GM18951 (cell line): Measurements from ENCODE around the gene CATSPERE.
A peak's percentile ranks its signal among the peaks of the same experiment; 100 is the strongest.

Source experiments
- POLR2A ChIP-seq: IDR thresholded peaks from 4 replicates; pipeline ENCODE4 v1.6.1; 2011; ENCODE audit warnings: mild to moderate bottlenecking; ENCODE audit not compliant: insufficient read length, insufficient read depth; ENCODE audit errors: extremely low read depth
- in situ Hi-C: fragments of 300-500 bp; cut with MboI; formaldehyde crosslinking; loops from one replicate; pipeline ENCODE4 v1.12.0; 2022; ENCODE audit warnings: low sequenced_read_pairs, mixed read lengths, inconsistent platforms; ENCODE audit not compliant: unreplicated experiment

CATSPERE gene

DNA sequence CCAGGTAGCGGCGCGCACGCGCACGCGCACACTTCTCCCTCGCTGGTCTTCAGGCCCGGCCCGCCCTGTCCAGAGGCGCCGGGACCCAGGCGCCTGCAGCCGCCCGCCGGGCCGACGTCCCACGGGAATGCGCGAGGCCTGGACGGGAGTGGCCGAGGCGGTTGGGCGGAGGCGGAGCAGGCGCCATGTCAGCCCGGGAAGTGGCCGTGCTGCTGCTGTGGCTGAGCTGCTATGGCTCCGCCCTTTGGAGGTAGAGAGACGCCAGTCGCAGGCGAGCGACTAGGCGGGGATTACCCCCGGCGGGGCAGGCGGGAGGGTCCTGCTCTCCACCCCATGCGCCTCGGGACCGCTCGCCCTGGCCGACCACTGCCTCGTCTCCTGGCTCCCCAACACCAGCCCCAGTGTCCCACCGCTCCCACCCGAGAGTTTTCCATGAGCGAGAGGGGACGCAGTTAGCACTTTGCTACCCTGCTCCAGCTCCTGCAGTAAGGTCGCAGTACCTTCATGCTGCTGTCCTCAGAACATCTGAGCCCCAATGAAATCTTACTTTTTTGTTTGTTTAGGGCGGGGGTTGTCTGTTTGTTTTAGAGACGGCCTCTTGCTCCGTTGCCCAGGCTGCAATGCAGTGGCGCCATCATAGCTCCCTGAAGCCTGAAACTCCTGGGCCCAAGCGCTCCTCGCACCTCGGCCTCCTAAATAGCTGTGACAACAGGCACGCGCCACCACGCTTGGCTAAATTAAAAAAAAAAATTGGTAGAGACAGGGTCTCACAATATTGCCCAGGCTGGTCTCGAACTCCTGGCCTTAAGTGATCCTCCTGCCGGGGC is at the start of gene CATSPERE:
Gene CATSPERE, plus strand, starts transcription at position 29 of the 827 bp plus-strand sequence. Its CDS starts 157 bp downstream, at position 186.
- in situ Hi-C loops = no loop called here
- peak; percentile 74 for TF ChIP-seq POLR2A

- no peak for TF ChIP-seq POLR2A
- in situ Hi-C loops = no loop called here
Observed at GRCh38 chr1:244412176-244412575, 48.9 kb upstream of the CATSPERE start.

- no peak for TF ChIP-seq POLR2A
- in situ Hi-C loops = no loop called here
Observed at GRCh38 chr1:244413736-244414135, 47.3 kb upstream of the CATSPERE start.

- no peak for TF ChIP-seq POLR2A
- in situ Hi-C loops = no loop called here
Observed at GRCh38 chr1:244414543-244414942, 46.5 kb upstream of the CATSPERE start.

DNA sequence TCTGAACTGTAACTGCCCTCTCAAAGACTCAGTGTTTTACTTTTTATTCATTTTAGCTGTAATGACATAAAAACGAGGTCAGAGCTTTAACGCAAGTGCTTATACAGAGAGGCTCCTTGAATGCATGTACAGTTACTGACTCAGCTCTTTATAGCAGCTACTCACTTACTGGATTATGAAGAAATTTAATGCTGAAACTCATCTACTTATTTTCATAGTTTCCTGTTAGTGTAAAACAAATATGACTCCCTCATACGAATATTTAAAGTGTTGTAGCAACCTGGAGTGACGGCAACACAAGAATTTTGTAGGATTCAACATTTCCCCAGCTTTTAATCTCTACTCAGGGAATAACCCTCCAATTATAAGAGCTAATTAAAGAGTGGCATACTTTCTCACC is 42.0 kb upstream of the CATSPERE start:
- TF ChIP-seq POLR2A = no peak
- in situ Hi-C loops = no loop called here

GRCh38 chr1:244422174-244422573 is 38.9 kb upstream of the CATSPERE start:
- in situ Hi-C loops = no loop called here
- no peak for TF ChIP-seq POLR2A

DNA sequence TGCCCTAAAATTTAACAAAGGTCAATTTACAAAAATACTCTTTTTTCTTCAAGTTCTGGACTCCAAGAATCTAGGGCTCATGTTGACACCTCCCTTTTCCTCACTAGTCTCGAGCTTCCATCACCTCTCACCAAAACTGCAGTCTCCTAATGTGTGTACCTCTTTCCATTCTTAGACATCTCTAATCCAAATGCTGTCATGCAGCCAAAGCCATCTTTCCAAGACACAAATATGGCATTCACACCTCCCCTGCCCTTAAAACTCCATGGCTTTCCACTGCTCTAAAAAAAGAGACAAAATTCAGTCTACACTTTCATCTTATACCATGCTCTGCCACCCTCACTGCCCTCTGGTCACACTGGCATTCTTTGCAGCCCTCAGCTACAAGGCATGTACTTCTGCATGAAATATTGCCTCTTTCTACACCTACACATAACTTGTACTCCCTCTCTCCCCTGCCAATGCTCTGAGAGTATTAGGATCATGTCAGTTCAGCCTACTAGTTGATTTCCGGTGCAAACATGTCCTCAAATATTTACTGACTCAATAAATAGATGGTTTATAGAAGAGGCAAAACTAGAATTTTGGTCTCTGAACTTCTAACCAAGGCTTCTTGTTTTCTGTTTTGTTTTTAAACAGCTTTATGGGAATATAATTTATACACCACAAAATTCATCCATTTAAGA is 36.3 kb upstream of the CATSPERE start:
- TF ChIP-seq POLR2A = no peak
- in situ Hi-C loops = no loop called here

DNA sequence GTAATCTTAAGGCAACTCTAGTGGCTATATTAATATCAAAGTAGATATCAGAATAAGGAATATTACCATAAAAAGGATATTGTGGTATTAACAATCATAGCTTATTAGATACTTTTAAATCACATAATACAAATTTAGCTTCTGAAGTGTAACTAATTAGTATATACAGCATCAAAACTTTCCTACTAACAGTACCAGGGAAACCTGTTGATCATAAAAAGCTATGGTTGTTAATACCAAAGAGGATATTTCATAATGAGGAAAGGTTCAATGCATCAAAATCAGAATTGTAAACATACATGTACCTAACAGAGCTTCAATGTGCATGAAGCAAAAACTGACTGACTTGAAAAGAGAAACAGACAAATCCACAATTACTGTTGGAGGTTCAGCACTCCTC is 33.4 kb upstream of the CATSPERE start:
- no peak for TF ChIP-seq POLR2A
- in situ Hi-C loops = no loop called here

DNA sequence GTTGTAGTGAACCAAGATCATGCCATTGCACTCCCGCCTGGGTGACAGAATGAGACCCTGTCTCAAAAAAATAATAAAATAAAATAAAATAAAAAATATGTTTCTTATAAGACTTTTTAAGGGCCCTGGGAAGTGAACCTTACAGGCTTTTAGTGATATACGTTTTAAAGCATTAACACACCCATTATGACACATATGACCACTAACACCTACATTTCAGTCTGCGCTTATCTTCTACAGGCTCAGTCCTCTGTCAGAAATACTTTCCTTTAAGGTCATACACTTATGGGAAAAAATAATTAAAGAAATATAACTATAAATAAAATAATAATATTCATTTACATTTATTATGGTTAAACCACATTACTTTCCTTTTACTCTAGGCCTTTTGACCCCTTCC is 31.3 kb upstream of the CATSPERE start:
- in situ Hi-C loops = no loop called here
- TF ChIP-seq POLR2A = no peak

DNA sequence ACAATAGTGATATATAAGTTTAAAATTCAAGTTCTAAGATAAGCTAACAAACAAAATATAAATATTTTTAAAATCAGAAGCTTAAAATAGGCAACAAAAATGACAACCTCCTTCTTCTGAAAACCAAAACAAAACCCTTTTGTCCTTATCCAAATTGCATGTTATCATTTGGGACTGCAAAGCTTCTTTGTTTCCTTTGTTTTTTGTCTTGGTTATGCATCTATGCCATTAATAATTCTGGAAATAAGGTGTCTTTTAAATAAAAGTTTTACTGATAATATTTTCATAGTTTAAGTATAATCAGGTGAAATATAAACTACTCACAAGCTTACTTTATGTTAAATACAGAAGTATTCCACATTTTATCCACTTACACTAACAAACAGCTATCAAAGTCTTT is 29.9 kb upstream of the CATSPERE start:
- in situ Hi-C loops = no loop called here
- no peak for TF ChIP-seq POLR2A

GRCh38 chr1:244435562-244436205 is 25.4 kb upstream of the CATSPERE start:
- TF ChIP-seq POLR2A = no peak
- in situ Hi-C loops = no loop called here

DNA sequence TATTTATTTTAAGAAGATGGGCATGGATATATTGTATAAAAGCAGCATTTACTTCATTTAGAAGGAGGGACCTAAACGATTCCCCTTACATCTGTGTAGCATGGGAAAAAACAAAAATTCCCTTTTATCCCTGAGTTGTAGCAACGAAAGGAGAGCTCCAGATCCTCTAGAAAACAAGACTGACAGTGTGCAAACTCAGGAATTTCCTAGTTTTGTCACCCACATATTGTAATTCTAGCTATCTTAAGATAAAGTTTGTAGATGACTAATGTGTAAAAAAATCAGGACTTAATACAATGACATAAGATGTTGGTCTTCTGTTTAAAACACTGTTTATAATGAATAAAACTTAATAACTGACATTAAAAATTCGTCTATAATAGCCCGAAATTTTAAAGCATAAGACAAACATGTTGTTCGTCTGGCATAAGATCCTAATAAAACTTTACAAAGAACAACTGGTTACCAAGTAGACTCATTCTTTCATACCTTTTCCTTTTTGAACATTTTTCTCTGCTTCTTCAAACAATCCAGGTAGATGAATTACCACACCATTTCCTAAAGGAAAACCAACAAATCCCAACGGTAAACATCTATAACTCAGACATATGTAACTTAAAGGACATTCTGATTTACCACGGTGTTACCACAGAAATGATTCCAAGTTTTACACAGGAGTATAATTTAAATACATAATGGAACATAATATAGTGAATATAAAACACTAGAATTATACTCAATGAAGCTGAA is 24.6 kb upstream of the CATSPERE start:
- in situ Hi-C loops = no loop called here
- no peak for TF ChIP-seq POLR2A

GRCh38 chr1:244437086-244437468 is 24.0 kb upstream of the CATSPERE start:
- in situ Hi-C loops = no loop called here
- no peak for TF ChIP-seq POLR2A

- in situ Hi-C loops = no loop called here
- no peak for TF ChIP-seq POLR2A
Observed at GRCh38 chr1:244439391-244440032, 21.6 kb upstream of the CATSPERE start.
